ENCODE measurements around the gene MICAL2. TPM values are rescaled to one million over a fixed set of nuclear protein-coding genes. Genes with fewer than 3 reads are reported as not detected.

MICAL2 gene
- total and polyA plus RNA-seq, 10 of the 15 experiments (the other 5 are each of a cell fraction or from before 2014, with no cell fraction given): 0.90 to 5.6 (median 2.4) TPM

DNA sequence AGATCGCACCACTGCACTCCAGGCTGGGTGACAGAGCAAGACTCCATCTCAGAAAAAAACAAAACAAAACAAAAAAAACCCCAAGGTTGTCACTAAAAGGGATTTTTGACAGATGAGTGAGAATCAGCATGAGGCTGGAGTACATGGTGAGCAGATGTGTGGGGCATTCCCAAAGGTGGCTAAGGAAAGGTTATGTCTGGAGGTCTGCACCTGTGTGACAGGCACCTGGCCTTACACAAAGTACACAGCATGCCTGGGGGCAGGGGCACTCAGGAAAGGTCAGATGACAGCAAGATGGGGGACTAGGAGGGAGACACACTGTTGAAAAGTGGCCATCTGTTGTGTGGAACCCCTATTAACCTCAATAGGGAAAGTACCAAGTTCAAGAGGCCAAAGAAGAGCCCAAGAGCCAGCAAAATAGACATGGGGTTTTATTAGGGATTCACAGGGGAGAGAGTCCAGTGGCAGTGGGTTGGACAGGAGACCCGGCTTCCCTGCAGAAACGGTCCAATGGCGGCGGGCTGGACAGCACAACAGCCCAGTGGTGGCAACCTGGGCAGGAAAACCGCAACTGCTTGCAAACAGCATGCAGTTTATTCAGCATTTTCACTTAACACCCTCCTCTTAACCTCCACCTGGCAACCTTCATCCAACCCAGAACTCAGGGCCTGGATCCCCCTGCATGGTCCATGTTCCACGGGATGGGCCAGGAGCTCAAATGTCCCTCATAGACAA is 101.1 kb downstream of the MICAL2 start:
- no peak for FAIRE-seq
- POLR2A ChIA-PET: no interaction called here
- RAD21 ChIA-PET (ENCODE audit: unreplicated experiment): no interaction called here
- no peaks in the 10 kb centered on the region for H3K79me2 ChIP-seq (ENCODE audit: control insufficient read depth, insufficient read depth, low read length)
- DNase-seq (ENCODE audit: low read depth, low spot score): no peak
- no peaks in the 10 kb centered on the region for H3K36me3 ChIP-seq (ENCODE audit: control insufficient read depth in 2 of 2, insufficient read depth in 2 of 2, low read length in 1 of 2)
- 0 out of 2 replicates have a peak, but pooled peaks cover 3% of the 10 kb centered on the region for H3K4me1 ChIP-seq (ENCODE audit: control insufficient read depth, insufficient read depth, low read length)
- in situ Hi-C loops (cut with MboI): no loop called here
- H3K4me2 ChIP-seq (ENCODE audit: control insufficient read depth, insufficient read depth): no peak overlapping the region
- CTCF ChIA-PET: interaction anchor here (0.9 kb wide), 1 partner anchor 16 kb away, joined by 4 read pairs; no protein-coding TSS in a partner anchor
- H2AFZ ChIP-seq (ENCODE audit: control insufficient read depth, low read depth, low read length): no peak overlapping the region
- H3K27me3 ChIP-seq (replicated peaks in 1 of 2; ENCODE audit: control insufficient read depth in 2 of 2, insufficient read depth in 2 of 2, low read length in 1 of 2): no peaks in the 10 kb centered on the region; a peak in 1 of 4 replicates
- SMC1A ChIA-PET (ENCODE audit: uncharacterized antibody, unreplicated experiment): interaction anchor here (2.1 kb wide), 1 partner anchor 12 kb away, joined by 6 read pairs; no protein-coding TSS in a partner anchor
- no peak overlapping the region for H3K4me3 ChIP-seq
- H4K20me1 ChIP-seq (ENCODE audit: control insufficient read depth, insufficient read depth): no peaks in the 10 kb centered on the region
- ATAC-seq: peak; percentile 52
- no peak overlapping the region for H3K27ac ChIP-seq (ENCODE audit: control insufficient read depth, insufficient read depth)
- intact Hi-C loops (cut with micrococcal nuclease; ENCODE audit: unreplicated experiment): no loop called here
- 71% methylated on average over 7 of the region's 7 CpGs for WGBS (ENCODE audit: insufficient coverage, insufficient replicate concordance, low lambda C conversion rate, missing lambda C conversion rate)
- no TSS peak for BruUV-seq (replicated peaks)
- no peak overlapping the region for H3K9ac ChIP-seq (ENCODE audit: control insufficient read depth, insufficient read depth, low read length)
- no peaks in the 10 kb centered on the region for H3K9me3 ChIP-seq (replicated peaks; ENCODE audit: control insufficient read depth, insufficient read depth, low read length)
- peak; percentile 77 for TF ChIP-seq NR2F1 (conservative IDR thresholded peaks at IDR 0.05)
- TF ChIP-seq TCF12 (IDR thresholded peaks at IDR 0.05; ENCODE audit: low read depth, low read length): peak; percentile 75; the same call in 1 of the 2 replicates
- TF ChIP-seq, protein P1, sequence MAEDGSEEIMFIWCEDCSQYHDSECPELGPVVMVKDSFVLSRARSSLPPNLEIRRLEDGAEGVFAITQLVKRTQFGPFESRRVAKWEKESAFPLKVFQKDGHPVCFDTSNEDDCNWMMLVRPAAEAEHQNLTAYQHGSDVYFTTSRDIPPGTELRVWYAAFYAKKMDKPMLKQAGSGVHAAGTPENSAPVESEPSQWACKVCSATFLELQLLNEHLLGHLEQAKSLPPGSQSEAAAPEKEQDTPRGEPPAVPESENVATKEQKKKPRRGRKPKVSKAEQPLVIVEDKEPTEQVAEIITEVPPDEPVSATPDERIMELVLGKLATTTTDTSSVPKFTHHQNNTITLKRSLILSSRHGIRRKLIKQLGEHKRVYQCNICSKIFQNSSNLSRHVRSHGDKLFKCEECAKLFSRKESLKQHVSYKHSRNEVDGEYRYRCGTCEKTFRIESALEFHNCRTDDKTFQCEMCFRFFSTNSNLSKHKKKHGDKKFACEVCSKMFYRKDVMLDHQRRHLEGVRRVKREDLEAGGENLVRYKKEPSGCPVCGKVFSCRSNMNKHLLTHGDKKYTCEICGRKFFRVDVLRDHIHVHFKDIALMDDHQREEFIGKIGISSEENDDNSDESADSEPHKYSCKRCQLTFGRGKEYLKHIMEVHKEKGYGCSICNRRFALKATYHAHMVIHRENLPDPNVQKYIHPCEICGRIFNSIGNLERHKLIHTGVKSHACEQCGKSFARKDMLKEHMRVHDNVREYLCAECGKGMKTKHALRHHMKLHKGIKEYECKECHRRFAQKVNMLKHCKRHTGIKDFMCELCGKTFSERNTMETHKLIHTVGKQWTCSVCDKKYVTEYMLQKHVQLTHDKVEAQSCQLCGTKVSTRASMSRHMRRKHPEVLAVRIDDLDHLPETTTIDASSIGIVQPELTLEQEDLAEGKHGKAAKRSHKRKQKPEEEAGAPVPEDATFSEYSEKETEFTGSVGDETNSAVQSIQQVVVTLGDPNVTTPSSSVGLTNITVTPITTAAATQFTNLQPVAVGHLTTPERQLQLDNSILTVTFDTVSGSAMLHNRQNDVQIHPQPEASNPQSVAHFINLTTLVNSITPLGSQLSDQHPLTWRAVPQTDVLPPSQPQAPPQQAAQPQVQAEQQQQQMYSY (CRISPR knock-in tag; IDR thresholded peaks at IDR 0.05): no peak
- no peak for TF ChIP-seq PAX5 (IDR thresholded peaks at IDR 0.05; ENCODE audit: borderline replicate concordance, low read depth, low read length)
- TF ChIP-seq, protein P2, sequence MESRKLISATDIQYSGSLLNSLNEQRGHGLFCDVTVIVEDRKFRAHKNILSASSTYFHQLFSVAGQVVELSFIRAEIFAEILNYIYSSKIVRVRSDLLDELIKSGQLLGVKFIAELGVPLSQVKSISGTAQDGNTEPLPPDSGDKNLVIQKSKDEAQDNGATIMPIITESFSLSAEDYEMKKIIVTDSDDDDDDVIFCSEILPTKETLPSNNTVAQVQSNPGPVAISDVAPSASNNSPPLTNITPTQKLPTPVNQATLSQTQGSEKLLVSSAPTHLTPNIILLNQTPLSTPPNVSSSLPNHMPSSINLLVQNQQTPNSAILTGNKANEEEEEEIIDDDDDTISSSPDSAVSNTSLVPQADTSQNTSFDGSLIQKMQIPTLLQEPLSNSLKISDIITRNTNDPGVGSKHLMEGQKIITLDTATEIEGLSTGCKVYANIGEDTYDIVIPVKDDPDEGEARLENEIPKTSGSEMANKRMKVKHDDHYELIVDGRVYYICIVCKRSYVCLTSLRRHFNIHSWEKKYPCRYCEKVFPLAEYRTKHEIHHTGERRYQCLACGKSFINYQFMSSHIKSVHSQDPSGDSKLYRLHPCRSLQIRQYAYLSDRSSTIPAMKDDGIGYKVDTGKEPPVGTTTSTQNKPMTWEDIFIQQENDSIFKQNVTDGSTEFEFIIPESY (IDR thresholded peaks at IDR 0.05): no peak
- no peak for TF ChIP-seq SMAD1 (IDR thresholded peaks at IDR 0.05; ENCODE audit: low read depth, partially characterized antibody)
- TF ChIP-seq RUNX3 (IDR thresholded peaks at IDR 0.05; ENCODE audit: low read length): peak; percentile 57; the same call in 1 of the 2 replicates
- no peak for TF ChIP-seq LARP7 (IDR thresholded peaks at IDR 0.05)
- TF ChIP-seq NR2C1 (IDR thresholded peaks at IDR 0.05): no peak
- no peak for TF ChIP-seq TCF3 (IDR thresholded peaks at IDR 0.05; ENCODE audit: borderline replicate concordance, insufficient read depth, low read depth, low read length)
- no peak for TF ChIP-seq SUPT20H (IDR thresholded peaks at IDR 0.05; ENCODE audit: borderline replicate concordance, control insufficient read depth, low read depth, low read length)
- no peak for TF ChIP-seq RCOR1 (conservative IDR thresholded peaks at IDR 0.05; ENCODE audit: low read depth, low read length)
- no peak for TF ChIP-seq KDM1A (IDR thresholded peaks at IDR 0.05; ENCODE audit: borderline replicate concordance)
- TF ChIP-seq IKZF1 (conservative IDR thresholded peaks at IDR 0.05): 0 out of 2 replicates have a peak, but pooled peaks have one; percentile 26
- TF ChIP-seq FOXK2 (IDR thresholded peaks at IDR 0.05): no peak
- no peak for TF ChIP-seq JUNB (IDR thresholded peaks at IDR 0.05)
- no peak for TF ChIP-seq SMC3 (IDR thresholded peaks at IDR 0.05; ENCODE audit: borderline replicate concordance, low read length)
- no peak for TF ChIP-seq MEF2B (IDR thresholded peaks at IDR 0.05; ENCODE audit: partially characterized antibody, poor library complexity, severe bottlenecking)
- no peak for TF ChIP-seq ZNF207 (IDR thresholded peaks at IDR 0.05; ENCODE audit: borderline replicate concordance)
- TF ChIP-seq YY1 (IDR thresholded peaks at IDR 0.05; ENCODE audit: low read depth, low read length): 0 out of 2 replicates have a peak, but pooled peaks have one; percentile 19
- no peak for TF ChIP-seq RB1 (IDR thresholded peaks at IDR 0.05; ENCODE audit: borderline replicate concordance)
